OCI-LY3 (cell line): ENCODE data around the gene MAS1.

ENCODE experiments used
- EZH2phosphoT487 ChIP-seq: fragments of 200-600 bp; shearing (Covaris generic); IDR thresholded peaks from 2 replicates; pipeline ENCODE4 v1.6.1; 2018; ENCODE audit warnings: antibody characterized with exemption, mixed run types, low read depth
- TF ChIP-seq, protein P1 (sequence below): fragments of 200-600, 300-600 bp; sonication (generic); IDR thresholded peaks from 2 replicates; pipeline ENCODE4 v1.5.1; 2014; ENCODE audit warnings: antibody characterized with exemption, low read length, low read depth

DNA sequence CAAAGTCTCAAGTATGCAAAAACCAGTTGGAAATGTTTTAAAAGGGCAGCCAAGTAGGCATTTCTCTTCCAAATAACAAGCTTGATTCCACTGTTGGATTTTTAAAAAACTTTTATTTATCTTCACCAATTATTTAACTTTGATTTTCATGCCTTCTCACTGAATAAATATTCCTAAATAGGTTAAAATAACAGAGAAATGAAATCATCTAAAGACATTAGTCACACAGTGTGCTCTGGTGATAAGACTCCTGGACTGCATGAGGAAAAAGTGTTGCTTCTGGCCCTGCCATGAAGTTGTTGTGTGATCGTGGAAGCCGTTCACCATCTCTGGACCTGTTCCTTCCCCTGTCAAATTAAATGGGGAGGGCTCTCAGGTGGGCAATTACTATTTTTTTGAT lies 44.3 kb downstream of the MAS1 start:
- TF ChIP-seq, protein P1, sequence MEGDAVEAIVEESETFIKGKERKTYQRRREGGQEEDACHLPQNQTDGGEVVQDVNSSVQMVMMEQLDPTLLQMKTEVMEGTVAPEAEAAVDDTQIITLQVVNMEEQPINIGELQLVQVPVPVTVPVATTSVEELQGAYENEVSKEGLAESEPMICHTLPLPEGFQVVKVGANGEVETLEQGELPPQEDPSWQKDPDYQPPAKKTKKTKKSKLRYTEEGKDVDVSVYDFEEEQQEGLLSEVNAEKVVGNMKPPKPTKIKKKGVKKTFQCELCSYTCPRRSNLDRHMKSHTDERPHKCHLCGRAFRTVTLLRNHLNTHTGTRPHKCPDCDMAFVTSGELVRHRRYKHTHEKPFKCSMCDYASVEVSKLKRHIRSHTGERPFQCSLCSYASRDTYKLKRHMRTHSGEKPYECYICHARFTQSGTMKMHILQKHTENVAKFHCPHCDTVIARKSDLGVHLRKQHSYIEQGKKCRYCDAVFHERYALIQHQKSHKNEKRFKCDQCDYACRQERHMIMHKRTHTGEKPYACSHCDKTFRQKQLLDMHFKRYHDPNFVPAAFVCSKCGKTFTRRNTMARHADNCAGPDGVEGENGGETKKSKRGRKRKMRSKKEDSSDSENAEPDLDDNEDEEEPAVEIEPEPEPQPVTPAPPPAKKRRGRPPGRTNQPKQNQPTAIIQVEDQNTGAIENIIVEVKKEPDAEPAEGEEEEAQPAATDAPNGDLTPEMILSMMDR = no peak
- TF ChIP-seq EZH2phosphoT487 = no peak
